Ovary (tissue), 9 donors: ENCODE measurements around the gene IGF1R. TPM values are rescaled to one million over a fixed set of nuclear protein-coding genes. Genes with fewer than 3 reads are reported as not detected.

Experiments used
- DNase-seq, 5 donors: peaks; one replicate each; pipeline ENCODE4 v3.0.0-alpha.2; 2019 to 2020
- H3K27ac ChIP-seq, 2 donors: fragments of 200-600 bp; one replicate each; pipeline versions ENCODE4 v1.5.1 to v1.8.0; 2019 to 2022
- H3K27me3 ChIP-seq: fragments of 200-600 bp; one replicate; pipeline ENCODE4 v1.8.0; 2022
- H3K36me3 ChIP-seq: fragments of 200-600 bp; sonication (generic); one replicate; pipeline ENCODE4 v1.5.1; 2019
- H3K4me1 ChIP-seq: one replicate; pipeline ENCODE4 v1.8.1; 2013; ENCODE audit warnings: mild to moderate bottlenecking, moderate library complexity; ENCODE audit not compliant: insufficient read depth
- H3K4me3 ChIP-seq: fragments of 200-600 bp; sonication (generic); one replicate; pipeline ENCODE4 v1.5.1; 2017
- H3K9me3 ChIP-seq, 2 donors: fragments of 200-600 bp in 1 of 2; sonication (generic) in 1 of 2; one replicate each; pipeline versions ENCODE4 v1.5.1 to v1.8.1; 2013 to 2019; ENCODE audit warnings: mild to moderate bottlenecking in 1 of 2, moderate library complexity in 1 of 2
- CTCF ChIP-seq, 3 donors: fragments of 450-650 bp in 2 of 3; fragments of 200-600 bp in 1 of 3; IDR thresholded peaks; one replicate each; pipeline versions ENCODE4 v1.5.1 to v1.8.0; 2016 to 2022; ENCODE audit warnings: antibody characterized with exemption in 3 of 3, mild to moderate bottlenecking in 1 of 3
- EP300 ChIP-seq: sonication (generic); formaldehyde crosslinking; IDR thresholded peaks from one replicate; pipeline ENCODE4 v1.6.1; 2017; ENCODE audit warnings: antibody characterized with exemption
- POLR2A ChIP-seq: fragments of 450-650 bp; IDR thresholded peaks from one replicate; pipeline ENCODE4 v1.6.1; 2017; ENCODE audit warnings: antibody characterized with exemption, mild to moderate bottlenecking, moderate library complexity
- WGBS, 3 donors: extraction: QIAGEN DNeasy Blood & Tissue Kit in 1 of 3; methylation state at CpG; one replicate each; pipeline versions ENCODE4 v1.1.5 to v1.1.7; 2013 to 2017; 5-methylcytosine and 5-hydroxymethylcytosine counted together
- intact Hi-C, 4 donors: fragments of 100-400 bp; cut with DNase I; formaldehyde crosslinking; loops; one replicate each; pipeline versions ENCODE4 v1.11.0 to v1.15.1; 2022 to 2023
- polyA plus RNA-seq, 2 donors: library from polyadenylated mRNA; stranded (reverse); fragments of 200-250 nt in 1 of 2; fragments of 350-450 nt in 1 of 2; fragmentation: Illumina TruSeq in 1 of 2; extraction: RNeasy Lipid Tissue Mini Kit (QIAGEN cat#74804) in 1 of 2; gene quantifications; one replicate each; pipeline ENCODE4 v1.2.3, GENCODE V29; 2013 to 2014
- total RNA-seq, 7 donors: library from RNA; depleted of rRNA in 2 of 7; stranded (reverse); fragments of >200 nt in 2 of 7; fragmentation: NEBNext Ultra II Directional in 3 of 7; extraction: Animal tissue kit (Norgen Biotek cat#: 25700) in 3 of 7; gene quantifications; one replicate each; pipeline versions ENCODE4 v1.1.0 to v1.2.4, GENCODE V29; 2016 to 2023
- donor health status: DM: no; HTN: no; CAD: no; lungs with moderate emphysema.
- donor health status: DM: no; HTN: no; CAD: no.
- donor health status: Bipolar disorder and iron deficiency.
- donor health status: DM: yes; HTN: yes; CAD: no.
- donor health status: DM: no; HTN: no; CAD: no.
- donor health status: DM: yes; HTN: yes; CAD: no.

The IGF1R gene
- total and polyA plus RNA-seq, 9 donors: 15.4 to 88.7 (median 68.9) TPM

- no peak for TF ChIP-seq POLR2A
- peak; percentile 12 for TF ChIP-seq EP300
- intact Hi-C loops: no loop called here
- no peaks in the 10 kb centered on the region for H3K9me3 ChIP-seq
- no peak for DNase-seq
- no peaks in the 10 kb centered on the region for H3K27me3 ChIP-seq
- WGBS, 3 donors: 11 to 21% (median 19%) methylated on average over 4 of the region's 4 CpGs
- H3K4me1 ChIP-seq: peaks cover 24% of the 10 kb centered on the region
- no peaks in the 10 kb centered on the region for H3K36me3 ChIP-seq
- H3K27ac ChIP-seq: no peak overlapping the region
- no peak overlapping the region for H3K4me3 ChIP-seq
Observed at GRCh38 chr15:98807262-98807661, 158.9 kb downstream of the IGF1R start.

- Histone ChIP-seq H3K4me3 (no peak overlapping the region), H3K4me1 (peaks cover 28% of the 10 kb centered on the region), H3K27me3 (no peaks in the 10 kb centered on the region), H3K36me3 (no peaks in the 10 kb centered on the region), H3K9me3 (no peaks in the 10 kb centered on the region), H3K27ac (no peak overlapping the region)
- DNase-seq: no peak
- TF ChIP-seq POLR2A (no peak), EP300 (no peak), CTCF (IDR thresholded peaks at IDR 0.05) (no peak)
- WGBS, 3 donors: 81 to 94% (median 81%) methylated on average over 11 of the region's 11 CpGs
- intact Hi-C loops: no loop called here
Observed at GRCh38 chr15:98809273-98809672, 160.9 kb downstream of the IGF1R start.

GRCh38 chr15:98812716-98813446 is 164.5 kb downstream of the IGF1R start:
- intact Hi-C loops: no loop called here
- TF ChIP-seq POLR2A (no peak), EP300 (no peak), CTCF (IDR thresholded peaks at IDR 0.05) (no peak)
- no peaks in the 10 kb centered on the region for H3K36me3 ChIP-seq
- DNase-seq: no peak
- H3K4me1 ChIP-seq: peaks cover 14% of the 10 kb centered on the region
- no peaks in the 10 kb centered on the region for H3K27me3 ChIP-seq
- no peaks in the 10 kb centered on the region for H3K9me3 ChIP-seq
- 74 to 83% (median 78%) methylated on average over 8 of the region's 8 CpGs for WGBS, 3 donors
- no peak overlapping the region for H3K4me3 ChIP-seq
- H3K27ac ChIP-seq: no peak overlapping the region

DNA sequence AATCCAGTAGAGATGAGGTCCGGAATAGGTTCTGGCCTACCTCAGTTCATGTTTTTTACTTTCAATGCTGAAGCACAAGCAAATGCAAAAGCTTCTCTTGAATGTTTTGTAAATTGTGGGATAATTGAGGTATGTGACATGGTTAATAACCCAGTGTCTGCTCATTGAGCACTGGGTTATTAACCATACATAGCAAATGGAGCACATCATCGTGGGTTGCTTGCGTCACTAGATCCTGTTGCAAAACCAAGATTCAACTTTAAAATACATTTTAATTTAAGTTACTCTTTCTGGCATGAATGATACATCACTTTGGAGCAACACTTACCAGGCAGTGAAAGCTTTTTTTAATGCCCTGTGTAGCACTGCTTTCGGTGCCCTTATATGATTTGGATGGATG is 165.6 kb downstream of the IGF1R start:
- 96 to 99% (median 97%) methylated on average over 4 of the region's 4 CpGs for WGBS, 3 donors
- no peak overlapping the region for H3K4me3 ChIP-seq
- no peak for DNase-seq
- peaks cover 18% of the 10 kb centered on the region for H3K4me1 ChIP-seq
- no peaks in the 10 kb centered on the region for H3K36me3 ChIP-seq
- no peaks in the 10 kb centered on the region for H3K9me3 ChIP-seq
- no peaks in the 10 kb centered on the region for H3K27me3 ChIP-seq
- H3K27ac ChIP-seq: no peak overlapping the region
- no peak for TF ChIP-seq POLR2A
- no peak for TF ChIP-seq EP300
- no peak for TF ChIP-seq CTCF (IDR thresholded peaks at IDR 0.05)
- intact Hi-C loops: no loop called here

GRCh38 chr15:98815207-98815606 is 166.9 kb downstream of the IGF1R start:
- Histone ChIP-seq H3K36me3 (no peaks in the 10 kb centered on the region), H3K4me3 (no peak overlapping the region), H3K4me1 (peaks cover 12% of the 10 kb centered on the region), H3K9me3 (no peaks in the 10 kb centered on the region), H3K27me3 (no peaks in the 10 kb centered on the region), H3K27ac (no peak overlapping the region)
- no peak for DNase-seq
- 90 to 96% (median 91%) methylated on average over 5 of the region's 5 CpGs for WGBS, 3 donors
- TF ChIP-seq EP300 (no peak), CTCF (IDR thresholded peaks at IDR 0.05) (no peak), POLR2A (no peak)
- intact Hi-C loops: no loop called here
